Posterior vena cava (tissue), 2 donors: ENCODE results near the gene CDK5. TPM values are rescaled to one million over a fixed set of nuclear protein-coding genes. Genes with fewer than 3 reads are reported as not detected.
"Not testable (repeated sequence)": the region's sequence is repeated elsewhere in the genome, so short reads cannot be mapped to it uniquely, and the experiment has no call there.

ENCODE experiments used
- DNase-seq: peaks from one replicate; pipeline ENCODE4 v3.0.0-alpha.2; 2020; ENCODE audit warnings: low spot score
- intact Hi-C, 2 donors: fragments of 100-400 bp; cut with DNase I; formaldehyde crosslinking; loops; one replicate each; pipeline versions ENCODE4 v1.14.1 to v1.14.2; 2022 to 2023
- total RNA-seq, 2 donors: library from RNA; stranded (reverse); fragmentation: NEBNext Ultra II Directional; extraction: Animal tissue kit (Norgen Biotek cat#: 25700); gene quantifications; one replicate each; pipeline ENCODE4 v1.2.1, GENCODE V29; 2021
- donor health status: DM: yes; HTN: yes; CAD: no.
- donor health status: DM: yes; HTN: yes; CAD: no.

The CDK5 gene
- total RNA-seq, 2 donors from 2014 or later = 5.2 to 7.3 TPM

DNA sequence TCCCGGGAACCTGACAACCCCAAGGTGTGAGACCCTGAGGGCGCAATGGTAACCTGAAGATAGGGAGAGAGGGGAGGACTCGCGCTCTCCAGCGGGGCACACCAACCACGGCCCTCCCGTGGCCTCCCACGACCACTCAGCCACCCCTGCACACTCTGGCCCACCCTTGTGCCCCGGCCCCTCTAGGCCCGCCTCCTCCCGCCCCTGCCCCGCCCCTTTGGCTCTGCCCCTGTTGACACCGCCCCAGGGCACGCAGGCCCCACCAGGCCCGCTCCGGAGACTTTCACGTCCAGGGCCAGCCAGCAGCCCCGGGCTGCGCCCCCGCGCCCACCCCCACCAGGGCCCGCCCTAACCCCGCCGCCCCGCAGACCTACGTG lies 44.4 kb downstream of the CDK5 start:
- intact Hi-C loops = no loop called here
- DNase-seq = no peak

DNA sequence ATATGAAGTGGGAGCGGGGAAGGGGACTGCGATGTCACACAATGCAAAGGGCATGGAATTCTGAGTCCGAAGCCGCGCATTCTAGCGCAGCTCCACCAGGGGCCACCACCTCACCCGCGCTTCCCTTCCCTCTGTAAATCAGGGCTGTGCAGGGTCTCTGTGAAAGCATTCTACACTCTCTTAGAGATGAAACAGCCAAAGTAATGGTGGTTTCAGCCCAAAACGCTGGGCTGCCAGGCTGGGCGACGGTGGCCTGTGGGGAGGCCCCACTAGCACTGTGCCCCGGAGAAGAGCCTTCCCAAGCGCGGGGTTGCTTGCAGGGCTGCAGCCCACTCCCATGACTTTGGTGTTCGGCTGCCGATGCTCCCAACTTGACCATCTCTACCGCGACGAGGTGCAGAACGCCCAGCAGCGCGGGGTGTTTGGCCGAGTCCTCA lies 44.8 kb downstream of the CDK5 start:
- intact Hi-C loops = no loop called here
- DNase-seq = no peak

DNA sequence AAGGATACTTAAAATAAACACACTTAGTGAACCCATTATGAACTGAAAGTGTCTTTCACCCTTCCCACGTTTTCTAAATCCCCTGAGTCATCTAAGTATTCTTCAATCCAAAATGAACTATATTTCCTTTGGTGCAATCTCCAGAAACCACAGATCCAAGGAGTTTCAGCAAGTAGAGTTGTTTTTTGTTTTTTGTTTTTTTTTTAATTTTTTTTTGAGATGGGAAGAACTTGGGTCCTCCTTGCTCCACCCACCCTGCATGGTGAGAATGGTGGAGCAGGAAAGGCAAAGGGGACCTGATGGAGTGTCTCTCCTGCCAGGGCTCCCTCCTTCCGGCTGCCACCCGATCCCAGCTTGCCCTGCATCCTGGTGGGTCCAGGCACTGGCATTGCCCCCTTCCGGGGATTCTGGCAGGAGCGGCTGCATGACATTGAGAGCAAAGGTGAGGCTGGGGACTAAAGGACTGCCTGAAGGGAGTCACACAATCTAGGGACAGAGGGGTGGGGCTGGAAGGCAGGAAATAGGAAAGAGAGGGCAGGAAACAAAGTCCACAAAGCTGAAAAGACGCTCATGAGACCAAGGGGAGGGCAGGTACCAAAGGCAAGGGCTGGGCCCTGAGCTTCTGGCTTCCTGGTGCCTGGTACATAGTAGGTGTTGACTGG lies 45.5 kb downstream of the CDK5 start:
- no peak for DNase-seq
- intact Hi-C loops = no loop called here

GRCh38 chr7:151011616-151012015 lies 46.1 kb downstream of the CDK5 start:
- intact Hi-C loops, DNase-seq: not testable (repeated sequence)

GRCh38 chr7:151011097-151011409 lies 46.6 kb downstream of the CDK5 start:
- no peak for DNase-seq
- intact Hi-C loops = no loop called here

DNA sequence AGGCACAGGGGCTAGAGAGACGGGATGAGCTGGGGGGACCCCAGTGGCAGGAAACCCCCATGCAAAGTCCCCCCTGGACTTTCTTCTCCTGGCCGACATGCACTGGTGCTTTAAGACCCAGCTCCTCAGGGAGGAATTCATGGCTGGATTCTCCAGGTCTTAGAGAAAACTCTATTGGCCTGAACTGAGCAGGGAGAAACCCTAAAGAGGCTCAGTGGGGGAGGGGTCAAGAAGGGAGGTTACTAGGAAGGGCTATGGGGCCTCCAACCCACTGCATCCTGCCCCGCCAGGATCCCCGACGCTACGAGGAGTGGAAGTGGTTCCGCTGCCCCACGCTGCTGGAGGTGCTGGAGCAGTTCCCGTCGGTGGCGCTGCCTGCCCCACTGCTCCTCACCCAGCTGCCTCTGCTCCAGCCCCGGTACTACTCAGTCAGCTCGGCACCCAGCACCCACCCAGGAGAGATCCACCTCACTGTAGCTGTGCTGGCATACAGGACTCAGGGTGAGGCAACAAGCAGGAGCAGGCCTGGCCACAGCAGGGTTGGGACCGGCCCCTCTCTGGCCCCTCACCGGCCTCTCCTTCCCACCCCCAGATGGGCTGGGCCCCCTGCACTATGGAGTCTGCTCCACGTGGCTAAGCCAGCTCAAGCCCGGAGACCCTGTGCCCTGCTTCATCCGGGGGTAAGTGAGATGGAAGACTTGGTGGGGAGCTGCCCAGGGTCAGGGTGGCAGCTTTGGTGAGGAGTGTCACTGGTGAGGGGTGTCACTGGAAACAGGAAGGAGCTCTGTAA lies 47.2 kb downstream of the CDK5 start:
- no peak for DNase-seq
- intact Hi-C loops = no loop called here

GRCh38 chr7:151010037-151010306 lies 47.7 kb downstream of the CDK5 start:
- DNase-seq = no peak
- intact Hi-C loops = no loop called here

- no peak for DNase-seq
- intact Hi-C loops = no loop called here
Observed at GRCh38 chr7:151009327-151010036, 48.2 kb downstream of the CDK5 start.

DNA sequence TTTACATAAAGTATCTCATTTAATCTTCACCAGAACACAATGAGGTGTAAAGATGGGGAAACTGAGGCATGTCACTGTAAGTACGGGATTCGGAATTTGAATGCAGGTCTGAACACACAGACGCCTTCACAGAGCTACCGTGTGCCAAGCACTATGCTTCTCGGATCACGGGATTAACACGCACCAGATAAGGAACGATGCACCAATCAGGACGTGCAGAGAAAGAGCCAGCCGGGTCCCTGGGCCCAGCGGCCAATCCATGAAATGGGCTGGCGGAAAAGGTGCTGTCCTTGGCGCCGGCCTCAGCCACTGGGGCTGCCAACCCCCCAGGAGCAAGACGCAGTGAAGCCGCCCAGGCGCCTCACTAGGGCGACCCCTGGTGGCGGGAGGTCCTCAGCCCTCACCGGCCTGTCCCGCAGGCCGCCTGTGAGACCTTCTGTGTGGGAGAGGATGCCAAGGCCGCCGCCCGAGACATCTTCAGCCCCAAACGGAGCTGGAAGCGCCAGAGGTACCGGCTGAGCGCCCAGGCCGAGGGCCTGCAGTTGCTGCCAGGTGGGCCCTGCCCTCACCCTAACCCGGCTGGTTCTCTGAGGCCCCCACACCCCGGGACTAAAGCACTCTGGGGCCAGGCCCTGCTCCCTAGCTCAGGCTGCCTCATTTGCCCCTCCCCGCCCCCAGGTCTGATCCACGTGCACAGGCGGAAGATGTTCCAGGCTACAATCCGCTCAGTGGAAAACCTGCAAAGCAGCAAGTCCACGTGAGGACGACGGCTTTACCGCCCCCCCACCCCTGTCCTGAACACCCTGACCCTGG lies 49.0 kb downstream of the CDK5 start:
- DNase-seq = peak; percentile 94
- intact Hi-C loops = no loop called here

DNA sequence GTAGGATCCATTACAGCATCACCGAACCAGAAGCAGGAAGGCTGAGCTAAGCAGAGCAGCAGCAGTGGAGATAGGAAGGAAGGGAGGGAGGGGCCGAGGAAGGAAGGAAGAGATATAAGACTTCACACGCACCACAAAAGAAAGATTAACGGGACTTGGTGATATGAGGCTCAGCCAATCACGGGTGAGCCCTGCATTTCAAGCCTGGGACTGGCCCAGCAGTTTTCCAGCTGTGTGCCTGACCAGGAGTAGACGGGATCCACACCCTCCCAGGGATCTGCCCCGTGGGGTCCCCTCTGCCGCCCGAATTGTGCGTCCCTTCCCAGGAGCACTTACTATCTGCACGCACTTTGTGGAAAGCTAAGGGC lies 49.6 kb downstream of the CDK5 start:
- intact Hi-C loops = no loop called here
- DNase-seq = no peak

- no peak for DNase-seq
- intact Hi-C loops = no loop called here
Observed at GRCh38 chr7:151007469-151007898, 50.2 kb downstream of the CDK5 start.

GRCh38 chr7:151006590-151007300 lies 51.0 kb downstream of the CDK5 start:
- intact Hi-C loops = no loop called here

DNA sequence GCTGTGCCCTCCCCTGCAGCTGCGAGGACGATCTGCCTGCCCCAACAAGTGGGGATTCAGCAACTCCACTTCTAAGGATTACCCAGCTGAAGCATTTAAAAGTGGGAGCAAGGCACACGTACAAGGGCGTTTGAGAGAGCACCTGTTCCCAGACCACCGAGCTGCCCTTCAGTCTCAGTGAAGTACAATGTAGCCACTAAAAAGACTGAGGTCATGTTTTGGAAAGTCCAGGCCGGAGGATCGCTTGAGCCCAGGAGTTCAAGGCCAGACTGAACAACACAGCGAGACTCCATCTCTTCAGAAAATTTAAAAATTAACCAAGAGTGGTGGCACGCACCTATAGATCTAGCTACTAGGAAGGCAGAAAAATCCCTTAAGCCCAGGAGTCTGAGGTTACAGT lies 52.1 kb downstream of the CDK5 start:
- DNase-seq = no peak
- intact Hi-C loops = no loop called here

More at GRCh38 chr7:151006590-151007300, 51.0 kb downstream of the CDK5 start:
- no peak for DNase-seq

Other genes starting within 250 kb of the CDK5 start
- under 1 TPM in 1 of 2 donors, not detected in 1; 0.46 TPM for gene AOC1, start 205.4 kb downstream of the CDK5 start, total RNA-seq
- gene KCNH2, start 79.6 kb downstream of the CDK5 start, total RNA-seq = 10 to 100 TPM; 27.3 to 37.3 TPM
- 10 to 100 TPM; 27.9 to 71.8 TPM for gene NOS3, start 66.9 kb downstream of the CDK5 start, total RNA-seq
- not detected for gene ATG9B, start 33.4 kb downstream of the CDK5 start, total RNA-seq
- 10 to 100 TPM; 19.2 to 24.5 TPM for gene ABCB8, start 29.4 kb downstream of the CDK5 start, total RNA-seq
- gene ASIC3, start 9.4 kb downstream of the CDK5 start, total RNA-seq = 1 to 10 TPM; 1.4 to 1.5 TPM
- 100 to 1,000 TPM; 105 to 212 TPM for gene SLC4A2, start 1.7 kb upstream of the CDK5 start, total RNA-seq
- 10 to 100 TPM; 35.5 to 56.3 TPM for gene FASTK, start 22.9 kb upstream of the CDK5 start, total RNA-seq
- 10 to 100 TPM; 27.4 to 27.7 TPM for gene TMUB1, start 25.6 kb upstream of the CDK5 start, total RNA-seq
- 10 to 100 TPM; 55.7 to 63.6 TPM for gene AGAP3, start 28.6 kb upstream of the CDK5 start, total RNA-seq
- gene GBX1, start 109.8 kb upstream of the CDK5 start, total RNA-seq = not detected
- gene ASB10, start 129.4 kb upstream of the CDK5 start, total RNA-seq = not detected
- gene H2BK1, start 152.6 kb upstream of the CDK5 start, total RNA-seq = 1 to 10 TPM in 1 of 2 donors, not detected in 1; 1.1 TPM
- 10 to 100 TPM; 24.4 to 27.4 TPM for gene ABCF2, start 169.3 kb upstream of the CDK5 start, total RNA-seq
- gene CHPF2, start 174.6 kb upstream of the CDK5 start, total RNA-seq = 10 to 100 TPM; 37.5 to 40.7 TPM
- 10 to 100 TPM; 45.8 to 68.4 TPM for gene SMARCD3, start 190.8 kb upstream of the CDK5 start, total RNA-seq